ENCODE measurements around the gene HMX3. TPM values are rescaled to one million over a fixed set of nuclear protein-coding genes. Genes with fewer than 3 reads are reported as not detected.

HMX3 gene
- total RNA-seq, result not detected in 2 replicates

DNA sequence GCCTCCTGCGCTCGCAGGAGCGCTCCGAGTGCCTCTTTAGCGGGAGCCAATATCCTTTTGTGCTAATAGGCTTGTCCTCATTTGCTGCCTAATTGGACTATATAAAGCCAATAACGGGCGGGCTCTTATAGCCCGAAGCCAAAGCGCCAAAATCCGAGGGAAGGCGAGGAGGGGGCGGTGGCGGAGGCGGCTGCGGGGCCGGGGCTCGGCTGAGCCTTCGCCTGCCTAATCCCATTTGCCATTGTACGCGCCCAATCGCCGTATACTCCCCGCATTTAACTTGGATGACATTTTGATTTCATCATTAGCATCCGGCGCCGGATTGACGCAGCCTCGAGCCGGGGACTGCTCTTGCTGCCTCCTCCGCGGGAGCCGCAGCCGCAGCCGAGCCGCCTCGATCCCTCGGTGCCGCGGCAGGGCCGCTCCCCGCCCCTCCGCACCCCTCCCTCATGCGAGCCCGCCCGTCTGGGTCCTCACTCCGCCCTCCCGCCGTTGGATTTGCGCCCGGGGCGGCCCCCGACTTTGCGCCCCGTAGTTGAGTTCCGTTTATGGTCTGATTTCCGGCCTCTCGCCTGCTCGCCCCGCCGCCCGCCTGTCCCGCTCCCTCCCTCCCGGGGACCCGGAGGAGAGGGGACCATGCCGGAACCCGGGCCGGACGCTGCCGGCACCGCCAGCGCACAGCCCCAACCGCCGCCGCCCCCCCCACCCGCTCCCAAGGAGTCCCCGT is at the start of gene HMX3:
TSS of gene HMX3 (plus strand) at position 556 of the 727 bp plus-strand sequence. CDS start at position 637, 81 bp downstream.

DNA sequence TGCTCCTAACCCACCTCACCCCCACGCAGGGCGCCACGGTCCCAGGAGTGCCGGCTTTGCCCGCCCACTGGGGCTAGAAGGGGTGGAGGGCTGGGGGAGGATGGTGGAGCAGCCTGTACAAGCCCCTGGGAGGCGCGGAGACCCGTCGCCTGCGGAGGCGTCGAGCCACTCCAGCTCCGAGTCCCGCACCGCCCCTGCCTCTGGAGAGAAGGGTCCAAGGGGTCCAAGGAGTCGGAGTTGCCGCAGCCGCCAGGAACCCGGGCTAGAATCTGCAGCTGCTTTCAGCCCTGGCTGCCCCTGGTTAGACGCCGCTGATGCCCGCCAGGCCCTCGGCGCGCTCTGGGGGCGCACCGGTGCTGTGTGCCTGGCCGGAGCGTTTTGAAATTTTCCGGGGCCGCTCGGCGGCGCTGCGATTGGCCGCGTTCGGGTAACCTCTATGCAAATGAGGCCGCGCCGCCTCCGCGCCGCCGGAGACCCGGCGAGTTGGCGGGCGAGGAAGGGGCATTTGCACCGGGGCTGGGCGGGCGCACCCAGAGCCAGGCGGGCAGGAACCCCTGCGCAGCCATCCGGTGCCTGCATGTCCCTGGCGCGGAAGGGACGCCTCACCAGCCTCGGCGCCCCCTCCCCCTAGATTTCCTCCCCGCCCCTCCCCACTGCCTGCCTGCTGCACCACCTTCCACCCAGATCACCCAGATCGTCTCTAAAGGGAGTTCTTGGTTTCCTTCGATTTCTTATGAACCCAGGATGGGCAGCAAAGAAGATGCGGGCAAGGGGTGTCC is 12.1 kb downstream of the HMX3 start, which contains the start of gene HMX2:
TSS of gene HMX2 (plus strand) at position 502 of the 779 bp plus-strand sequence. CDS start at position 745, 243 bp downstream.

DNA sequence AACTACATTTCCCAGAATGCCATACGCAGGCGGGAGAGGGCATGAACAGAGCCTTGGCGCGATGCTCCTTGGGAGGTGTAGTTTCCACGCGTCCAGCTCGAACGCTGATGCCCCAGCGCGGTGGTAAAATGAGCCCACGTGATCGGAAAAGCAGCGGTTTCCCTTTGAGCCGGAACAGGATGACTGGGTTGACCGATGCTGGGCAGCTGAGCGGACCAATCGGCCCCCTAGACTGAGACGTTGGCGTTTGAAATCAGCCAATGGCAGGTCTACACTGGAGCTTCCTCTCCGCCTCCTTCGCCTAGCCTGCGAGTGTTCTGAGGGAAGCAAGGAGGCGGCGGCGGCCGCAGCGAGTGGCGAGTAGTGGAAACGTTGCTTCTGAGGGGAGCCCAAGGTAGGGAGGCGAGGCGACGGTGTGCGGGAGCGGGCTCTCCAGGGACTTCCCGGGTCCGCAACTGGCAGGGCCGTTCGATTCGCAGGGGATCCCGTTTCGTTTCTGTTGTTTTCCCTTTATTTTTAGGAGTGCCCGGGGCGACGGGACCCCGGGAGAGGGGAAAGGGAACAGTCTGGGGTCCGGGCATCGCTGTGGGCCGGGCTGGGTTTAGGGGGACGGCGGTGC is 18.4 kb downstream of the HMX3 start, which contains the start of gene BUB3:
TSS of gene BUB3 (plus strand) at position 311 of the 619 bp plus-strand sequence. CDS start 516 bp downstream, outside the sequence.

Other genes with a start within 250 kb of the HMX3 start
- gene FAM24A, start 225.4 kb upstream of the HMX3 start, total RNA-seq, result not detected in 2 replicates
- 4.6 and 4.9 TPM in 2 replicates for gene C10orf88, start 181.7 kb upstream of the HMX3 start, total RNA-seq
- gene PSTK, start 155.6 kb upstream of the HMX3 start, total RNA-seq, result 1.6 and 3.2 TPM in 2 replicates
- gene IKZF5, start 127.2 kb upstream of the HMX3 start, total RNA-seq, result 1.9 and 2.0 TPM in 2 replicates
- gene ACADSB, start 127.0 kb upstream of the HMX3 start, total RNA-seq, result 4.3 and 4.8 TPM in 2 replicates
- not detected in 2 replicates for gene HMX2, start 12.2 kb downstream of the HMX3 start, total RNA-seq
- gene BUB3, start 18.4 kb downstream of the HMX3 start, total RNA-seq, result 142 and 222 TPM in 2 replicates